CD1c-positive myeloid dendritic cell (primary cell): ENCODE measurements around the gene DQX1.
A peak's percentile ranks its signal among the peaks of the same experiment; 100 is the strongest.

Source experiments
- DNase-seq: peaks from one replicate; pipeline ENCODE4 v3.0.0-alpha.2; 2016; ENCODE audit errors: extremely low spot score

Gene DQX1

GRCh38 chr2:74553892-74554819 is 28.1 kb upstream of the DQX1 start, which contains the start of the genes DOK1 and LOXL3:
TSS of gene DOK1 (plus strand) at chr2:74554720. CDS start at chr2:74554755, 35 bp downstream.
TSS of gene LOXL3 (minus strand) at chr2:74553942. CDS start at chr2:74552634, 1,308 bp downstream.
- peak; percentile 85 for DNase-seq

GRCh38 chr2:74552914-74553811 is 27.1 kb upstream of the DQX1 start:
- no peak for DNase-seq

GRCh38 chr2:74551942-74552913 is 26.2 kb upstream of the DQX1 start:
- no peak for DNase-seq

GRCh38 chr2:74551530-74551929 is 25.5 kb upstream of the DQX1 start:
- DNase-seq: no peak

GRCh38 chr2:74550231-74550630 is 24.2 kb upstream of the DQX1 start:
- DNase-seq: no peak

DNA sequence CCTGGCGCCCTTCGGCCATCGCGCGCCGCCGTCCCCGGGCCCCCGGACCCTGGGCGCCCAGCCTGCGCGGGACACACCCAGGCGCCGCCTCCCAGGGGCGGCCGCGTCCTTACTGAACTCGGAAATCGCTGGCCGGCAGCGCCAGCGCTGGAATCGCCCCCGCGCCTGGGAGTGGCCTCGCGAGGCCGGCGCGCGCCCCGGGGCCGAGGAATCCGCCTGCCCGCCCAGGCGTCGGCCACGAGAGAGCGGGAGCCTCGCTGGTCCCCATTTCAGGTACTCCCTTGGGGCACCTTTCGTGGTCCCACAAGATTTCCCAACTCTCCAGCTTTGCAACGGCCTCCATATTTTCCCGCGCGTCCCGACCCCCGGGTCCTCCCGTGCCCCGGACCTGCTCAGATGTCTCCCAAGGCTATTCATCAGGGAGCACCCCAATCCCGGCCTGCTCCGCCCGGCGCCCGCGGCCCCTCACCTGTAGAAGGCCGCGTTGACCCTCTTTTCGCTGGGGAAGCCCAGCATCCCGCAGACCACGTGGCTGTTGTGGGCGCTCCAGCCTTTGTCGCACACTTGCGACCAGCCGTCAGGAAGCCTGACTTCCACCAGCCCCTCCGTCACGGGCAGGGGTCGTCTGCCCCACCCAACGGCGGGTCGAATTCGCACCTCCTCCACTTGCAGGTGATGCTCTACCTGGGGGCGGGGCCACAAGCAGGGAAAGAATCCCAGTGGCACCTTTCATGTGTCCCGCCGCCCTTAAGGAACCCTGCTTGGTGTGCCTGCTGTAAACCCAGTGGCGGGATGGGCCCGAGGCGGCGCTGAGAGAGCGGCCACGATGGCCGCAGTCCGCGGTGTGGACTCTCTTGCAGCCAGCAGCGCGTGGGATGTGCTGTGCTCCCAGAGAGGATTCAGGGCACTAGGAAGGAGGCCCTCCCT is 23.1 kb upstream of the DQX1 start:
- peak; percentile 83 for DNase-seq

GRCh38 chr2:74548285-74548899 is 22.4 kb upstream of the DQX1 start:
- no peak for DNase-seq

GRCh38 chr2:74546004-74546403 is 20.0 kb upstream of the DQX1 start:
- DNase-seq: no peak

GRCh38 chr2:74544634-74545033 is 18.6 kb upstream of the DQX1 start:
- no peak for DNase-seq

DNA sequence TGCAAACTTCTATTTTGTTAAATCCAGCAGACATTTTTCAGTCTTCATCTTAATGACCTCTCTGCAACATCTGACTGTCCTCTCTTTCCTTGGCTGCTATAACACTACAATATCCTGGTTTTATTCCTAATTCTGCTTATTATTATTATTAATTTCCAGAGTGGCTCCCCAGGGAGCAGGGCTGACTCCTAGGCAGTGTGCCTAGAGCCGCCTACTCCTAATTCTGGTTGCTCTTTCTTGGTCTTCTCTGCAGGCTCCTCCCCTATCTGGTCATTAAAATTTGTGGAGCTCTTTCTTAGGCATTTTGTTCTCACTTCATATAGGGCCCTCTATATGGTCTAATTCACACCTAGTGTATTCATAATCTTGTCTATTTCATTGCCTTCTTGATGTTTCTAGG is 16.9 kb upstream of the DQX1 start:
- DNase-seq: no peak

DNA sequence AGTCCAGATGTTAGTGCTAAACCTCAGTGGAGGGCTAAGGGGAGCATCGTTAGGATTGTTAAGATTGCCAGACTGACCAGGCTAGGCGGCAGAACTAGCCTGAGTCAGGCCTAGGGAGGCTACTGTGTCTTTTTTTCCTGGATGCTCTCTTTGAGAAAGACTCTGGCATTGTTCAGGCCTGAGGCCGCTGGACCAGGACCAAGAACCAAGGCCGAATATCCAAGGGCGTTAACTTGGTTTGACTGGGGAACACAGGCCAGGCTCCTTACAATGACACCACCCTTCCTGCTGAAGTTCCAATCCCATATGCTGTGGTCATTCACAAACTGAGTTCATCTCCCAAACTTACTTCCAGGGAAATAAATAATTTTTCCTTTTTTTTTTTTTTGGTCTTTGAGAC is 14.3 kb upstream of the DQX1 start:
- DNase-seq: no peak

DNA sequence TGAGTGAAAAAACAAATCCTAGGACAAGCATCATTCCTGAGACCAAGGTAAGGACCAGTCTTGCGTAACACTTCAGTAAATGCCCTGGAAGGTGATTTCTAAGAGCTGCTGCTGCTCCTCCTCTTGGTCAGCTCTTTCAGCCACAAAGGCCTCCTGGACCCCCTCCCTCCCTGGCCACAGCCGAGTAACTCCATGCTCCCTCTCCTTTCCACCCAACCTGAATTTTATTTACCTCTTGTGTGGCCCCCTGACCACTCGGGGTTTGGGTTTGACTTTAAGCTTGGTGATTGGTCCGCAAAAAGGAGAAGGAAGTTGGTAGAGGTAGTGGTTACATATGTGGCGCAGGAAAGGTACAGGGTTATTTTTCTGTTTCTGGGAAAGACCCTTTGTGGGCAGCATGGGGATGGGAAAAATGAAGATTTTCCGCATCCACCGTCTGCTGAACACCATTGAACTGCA is 12.9 kb upstream of the DQX1 start:
- DNase-seq: no peak

- DNase-seq: no peak
Measured at GRCh38 chr2:74537140-74537539, 11.1 kb upstream of the DQX1 start.

- DNase-seq: no peak
Measured at GRCh38 chr2:74536166-74536950, 10.3 kb upstream of the DQX1 start.

DNA sequence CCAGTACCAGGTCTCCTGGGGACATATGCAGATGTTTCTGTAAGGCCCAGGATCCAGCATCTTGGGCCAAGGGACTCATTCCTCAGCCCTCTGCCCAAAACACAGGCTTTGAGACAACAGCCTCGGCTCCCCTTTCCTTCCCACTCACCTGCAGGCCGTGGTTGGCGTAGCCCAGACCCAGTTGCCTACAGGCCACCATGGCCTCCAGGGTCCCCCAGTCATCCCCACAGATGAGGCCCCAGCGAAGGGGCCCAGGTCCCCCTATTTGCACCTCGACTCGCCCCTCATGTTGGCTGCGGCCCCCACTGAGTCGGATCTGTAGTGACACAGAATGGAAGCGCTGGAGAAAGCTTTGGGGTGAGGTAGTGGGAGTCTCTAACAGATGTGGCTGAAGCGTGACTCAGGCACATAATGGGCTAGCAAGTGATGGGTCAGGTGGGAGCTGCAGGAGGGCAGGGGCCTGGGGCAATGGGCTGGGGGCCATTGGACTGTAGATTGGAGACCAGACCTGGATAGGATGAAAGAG is 9.5 kb upstream of the DQX1 start:
- no peak for DNase-seq

DNA sequence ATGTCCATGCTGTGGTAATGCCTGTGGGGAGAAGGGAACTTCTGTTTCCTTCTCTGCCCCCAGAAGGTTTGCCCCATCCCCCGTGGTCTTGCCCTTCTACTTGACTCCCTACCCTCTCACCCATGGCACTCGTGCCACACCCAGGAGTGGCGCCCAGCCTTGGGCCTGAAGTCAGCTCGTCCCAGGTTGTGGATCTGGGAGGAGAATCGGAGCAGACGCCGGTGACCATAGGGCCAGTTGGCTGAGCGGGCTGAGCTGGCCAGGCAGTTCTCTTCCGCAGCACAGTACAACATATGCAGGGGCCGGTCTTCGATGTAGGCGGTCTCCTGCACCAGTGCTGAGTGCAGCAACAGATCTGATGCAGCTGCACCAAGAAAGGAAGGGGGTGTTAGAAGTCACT is 8.4 kb upstream of the DQX1 start:
- no peak for DNase-seq

DNA sequence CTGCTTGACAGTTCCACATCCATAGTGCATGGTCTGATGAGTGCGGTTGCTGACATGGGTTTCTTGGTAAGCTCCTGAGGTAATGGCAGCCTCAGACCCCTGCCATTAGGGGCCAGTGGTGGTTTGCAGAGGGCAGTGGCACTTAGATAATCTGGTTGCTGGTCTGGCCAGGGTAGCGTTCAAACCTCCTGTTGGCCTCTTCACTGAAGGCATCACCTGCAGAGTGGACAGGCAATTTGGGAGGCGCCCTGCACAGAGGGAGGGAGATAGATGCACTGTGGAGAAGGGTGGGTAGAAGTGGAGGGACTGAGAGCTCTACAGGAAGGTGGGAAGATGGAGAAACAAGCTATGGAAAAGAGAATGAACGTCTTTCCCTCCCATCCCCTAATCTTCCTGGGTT is 7.4 kb upstream of the DQX1 start:
- DNase-seq: no peak

DNA sequence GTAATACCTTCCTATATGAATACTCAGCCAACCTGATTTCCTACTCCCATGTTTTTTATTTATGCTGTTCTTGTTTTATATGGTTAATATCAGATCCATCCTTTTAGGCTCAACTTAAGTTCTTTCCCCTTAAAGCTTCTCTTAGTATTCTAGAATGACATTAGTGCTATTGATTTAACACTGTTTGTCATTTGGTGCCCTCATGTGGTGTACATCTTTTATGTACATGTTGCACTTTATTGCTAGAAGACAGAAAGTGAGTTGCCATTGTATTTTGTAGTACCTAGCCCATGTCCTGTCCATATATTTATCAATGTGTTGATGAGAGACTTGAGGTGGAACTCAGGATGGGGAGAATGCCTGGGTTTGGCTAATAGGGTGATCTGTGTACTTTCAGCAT is 6.2 kb upstream of the DQX1 start:
- peak; percentile 54 for DNase-seq

- no peak for DNase-seq
Measured at GRCh38 chr2:74531666-74532065, 5.6 kb upstream of the DQX1 start.
